Placental epithelial cell (primary cell): ENCODE results near the gene CD24. TPM values are rescaled to one million over a fixed set of nuclear protein-coding genes. Genes with fewer than 3 reads are reported as not detected.

Experiments
- total RNA-seq: library from RNA; depleted of rRNA; stranded (reverse); fragments of >200 nt; gene quantifications from 2 replicates; pipeline ENCODE4 v1.2.3, GENCODE V29; 2012

Gene CD24, protein sequence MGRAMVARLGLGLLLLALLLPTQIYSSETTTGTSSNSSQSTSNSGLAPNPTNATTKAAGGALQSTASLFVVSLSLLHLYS
- 56.3 and 150 TPM in 2 replicates for total RNA-seq

DNA sequence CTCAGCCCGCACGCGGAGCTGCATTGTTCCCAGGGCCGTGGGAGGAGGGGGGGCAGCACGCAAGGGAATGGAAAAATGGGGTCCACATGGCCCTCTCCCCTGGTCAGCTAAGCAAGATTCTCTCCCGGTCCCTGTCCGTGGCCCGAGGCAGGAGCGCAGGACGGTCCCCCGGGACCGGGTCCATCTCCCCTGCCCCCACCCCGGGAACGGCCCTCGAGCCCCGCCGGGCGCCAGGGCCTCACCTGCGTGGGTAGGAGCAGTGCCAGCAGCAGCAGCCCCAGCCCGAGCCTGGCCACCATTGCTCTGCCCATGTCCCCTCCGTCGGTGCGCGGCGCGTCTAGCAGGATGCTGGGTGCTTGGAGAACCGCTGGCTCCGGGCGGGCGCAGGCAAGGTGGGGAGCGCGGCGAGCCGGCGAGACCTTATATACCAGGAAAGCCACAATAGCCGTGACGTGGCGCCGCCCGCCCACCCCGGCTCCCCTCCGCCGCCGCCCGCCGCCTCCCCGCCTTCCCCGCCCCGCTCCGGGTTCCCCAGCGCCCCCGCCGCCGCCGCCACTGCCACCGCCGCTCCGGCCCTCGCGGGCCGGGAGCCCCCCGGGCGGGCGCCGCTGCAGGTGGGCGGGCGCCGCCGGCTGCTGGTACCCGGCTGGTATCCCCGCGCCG lies at the start of gene CD24:
CD24 (minus strand) TSS at position 394 of the 663 bp plus-strand sequence; CDS start at position 311, 83 bp downstream.

Other genes starting within 250 kb of the CD24 start
- gene MTRES1, start 53.5 kb upstream of the CD24 start, total RNA-seq: 5.5 and 9.4 TPM in 2 replicates
- gene BEND3, start 140.8 kb upstream of the CD24 start, total RNA-seq: 4.6 and 4.7 TPM in 2 replicates